Effector memory CD8-positive, alpha-beta T cell (primary cell): ENCODE results near the gene DDX24.

Experiments
- ATAC-seq: fragments of 150-1000 bp; cut with Tn5 transposase; replicated peaks from 2 replicates; pipeline ENCODE4 v1.10.0; 2021; ENCODE audit warnings: mild to moderate bottlenecking, moderate library complexity
- DNase-seq, 3 experiments: peaks; one replicate each; pipeline ENCODE4 v3.0.0; 2021
- H3K27ac Mint-ChIP-seq, 2 donors: one replicate each; pipeline ENCODE4 v1.8.0; 2022; ENCODE audit warnings: mild to moderate bottlenecking in 2 of 2, mixed read lengths in 2 of 2, moderate library complexity in 2 of 2
- H3K27me3 Mint-ChIP-seq, 2 donors: one replicate each; pipeline ENCODE4 v1.8.0; 2022; ENCODE audit warnings: mixed read lengths in 2 of 2
- H3K36me3 Mint-ChIP-seq: one replicate; pipeline ENCODE4 v1.8.0; 2022; ENCODE audit warnings: mild to moderate bottlenecking, moderate library complexity, mixed read lengths; ENCODE audit not compliant: insufficient read depth
- H3K4me1 Mint-ChIP-seq, 2 donors: one replicate each; pipeline ENCODE4 v1.8.0; 2022; ENCODE audit warnings: low read depth in 2 of 2, mixed read lengths in 2 of 2
- H3K4me3 Mint-ChIP-seq, 2 donors: one replicate each; pipeline ENCODE4 v1.8.0; 2022; ENCODE audit warnings: mild to moderate bottlenecking in 2 of 2, mixed read lengths in 2 of 2, moderate library complexity in 2 of 2
- H3K9me3 Mint-ChIP-seq, 2 donors: one replicate each; pipeline ENCODE4 v1.8.0; 2022; ENCODE audit warnings: mixed read lengths in 2 of 2

The DDX24 gene

DNA sequence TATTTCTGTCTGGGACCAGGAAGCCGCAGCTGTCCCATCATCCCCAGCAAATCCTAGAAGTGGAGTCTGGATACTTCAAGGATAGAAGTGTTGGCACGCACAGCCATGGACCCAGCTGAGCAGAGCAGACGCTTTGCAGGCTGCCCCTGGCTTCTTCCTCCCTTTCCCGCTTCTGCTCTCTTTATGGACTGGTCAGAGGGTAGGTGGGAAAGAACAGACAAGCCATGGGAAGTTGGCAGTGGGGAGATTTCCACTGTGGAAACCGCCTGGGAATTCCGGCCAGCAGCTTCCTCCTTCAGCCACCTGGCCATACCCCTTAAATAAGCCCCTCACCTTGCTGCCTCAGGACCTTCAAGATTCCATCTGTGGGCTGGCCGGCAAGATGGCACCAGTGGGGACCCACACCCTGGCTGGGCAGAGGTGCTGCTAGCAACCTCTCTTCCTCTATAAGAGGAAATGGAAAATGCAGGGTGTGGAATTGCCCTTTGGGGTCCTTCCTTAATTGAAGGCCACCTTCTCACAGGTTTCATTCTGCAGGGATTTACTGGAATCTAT is 34.2 kb downstream of the DDX24 start:
- no peaks in the 10 kb centered on the region for H3K9me3 Mint-ChIP-seq
- ATAC-seq (no peak), DNase-seq (no peak)
- peaks cover 100% of the 10 kb centered on the region for H3K36me3 Mint-ChIP-seq
- no peaks in the 10 kb centered on the region for H3K4me1 Mint-ChIP-seq
- H3K4me3 Mint-ChIP-seq = no peak overlapping the region
- H3K27me3 Mint-ChIP-seq = no peaks in the 10 kb centered on the region
- H3K27ac Mint-ChIP-seq = peak overlapping the region in 1 of 2 donors; percentile 62

DNA sequence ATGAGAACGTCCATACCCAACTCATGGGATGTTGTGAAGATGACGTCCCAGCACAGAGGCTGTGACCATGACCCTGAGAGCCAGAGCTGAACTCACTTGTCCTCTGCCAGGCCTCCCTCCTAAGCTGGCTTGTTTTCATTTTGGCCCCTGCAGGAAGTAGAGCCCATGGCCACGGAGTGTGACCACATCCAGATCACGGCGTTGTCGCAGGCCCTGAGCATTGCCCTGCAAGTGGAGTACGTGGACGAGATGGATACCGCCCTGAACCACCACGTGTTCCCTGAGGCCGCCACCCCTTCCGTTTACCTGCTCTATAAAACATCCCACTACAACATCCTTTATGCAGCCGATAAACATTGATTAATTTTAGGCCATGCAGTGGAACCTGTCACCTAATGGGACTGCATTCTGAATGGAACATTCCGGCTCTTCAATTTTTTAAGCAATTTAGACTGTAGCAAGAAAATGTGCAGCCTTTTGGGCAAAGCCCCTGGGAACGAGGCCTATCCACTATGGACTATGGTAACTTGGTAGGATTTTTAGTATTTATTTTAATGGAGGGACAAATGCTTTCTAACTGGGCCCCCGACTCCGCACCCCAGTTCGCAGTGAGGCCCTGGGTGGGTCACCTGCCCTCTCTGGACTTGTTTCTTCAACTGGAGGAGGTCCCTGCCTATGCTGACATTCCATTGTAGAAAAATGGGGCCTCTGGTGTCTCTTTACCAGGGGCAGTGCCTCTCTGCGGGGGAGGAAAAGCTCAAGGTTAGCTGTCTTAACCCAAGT is 35.2 kb downstream of the DDX24 start:
- peak overlapping the region in 1 of 2 donors; percentile 15 for H3K4me3 Mint-ChIP-seq
- peaks cover 0 to 2% of the 10 kb centered on the region in 2 donors for H3K4me1 Mint-ChIP-seq
- peak overlapping the region; percentile 2 to 49 for H3K27ac Mint-ChIP-seq
- peaks cover 96% of the 10 kb centered on the region for H3K36me3 Mint-ChIP-seq
- ATAC-seq (no peak), DNase-seq (no peak)
- no peaks in the 10 kb centered on the region for H3K27me3 Mint-ChIP-seq
- H3K9me3 Mint-ChIP-seq = no peaks in the 10 kb centered on the region

DNA sequence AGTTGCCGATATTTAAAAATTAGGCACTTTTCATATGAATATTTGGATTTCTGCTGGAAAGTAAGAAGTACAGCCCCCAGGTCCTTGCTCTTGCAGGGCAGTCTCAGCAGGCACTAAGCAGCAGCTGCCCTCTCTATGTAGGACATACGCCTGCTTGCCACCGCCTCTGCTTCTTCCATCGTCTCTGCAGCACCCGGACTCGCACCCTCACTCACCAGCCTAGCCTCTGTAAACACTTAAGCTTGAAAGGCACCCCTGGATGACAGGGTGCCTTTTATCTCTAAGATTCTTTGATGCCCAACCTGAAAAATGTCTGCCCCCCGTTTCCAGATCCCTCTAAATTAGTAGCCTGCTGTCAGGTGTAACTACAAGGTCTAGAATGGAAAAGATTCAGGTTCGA is 35.9 kb downstream of the DDX24 start:
- DNase-seq = no peak
- Mint-ChIP-seq H3K4me3 (no peak overlapping the region), H3K9me3 (no peaks in the 10 kb centered on the region), H3K36me3 (peaks cover 96% of the 10 kb centered on the region), H3K4me1 (peaks cover 0 to 2% of the 10 kb centered on the region in 2 donors), H3K27ac (peak overlapping the region; percentile 2 to 88), H3K27me3 (no peaks in the 10 kb centered on the region)
- no peak for ATAC-seq

DNA sequence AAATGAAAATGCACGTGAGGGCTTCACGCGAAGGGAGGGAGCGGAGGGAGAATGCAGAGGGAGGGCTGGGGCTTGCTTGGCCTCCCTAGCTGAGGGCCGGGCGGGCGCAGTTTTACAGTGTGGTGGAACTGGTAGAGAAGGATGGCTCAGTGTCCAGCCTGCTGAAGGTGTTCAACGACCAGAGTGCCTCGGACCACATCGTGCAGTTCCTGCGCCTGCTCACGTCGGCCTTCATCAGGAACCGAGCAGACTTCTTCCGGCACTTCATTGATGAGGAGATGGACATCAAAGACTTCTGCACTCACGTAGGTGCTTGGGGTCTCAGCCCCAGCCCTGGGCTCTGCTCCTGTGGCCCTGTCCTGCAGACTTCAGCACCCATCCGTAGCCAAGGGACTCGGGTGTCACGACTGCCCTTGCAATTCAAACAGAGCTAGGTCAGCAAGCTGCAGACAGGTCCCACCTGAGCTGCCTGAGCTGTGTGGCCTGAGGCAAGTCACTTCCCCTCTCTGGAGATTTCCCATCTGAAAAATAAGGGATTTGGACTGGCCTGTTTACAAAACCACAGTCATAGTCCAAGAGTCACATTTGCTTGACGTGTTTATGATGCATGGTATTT is 36.4 kb downstream of the DDX24 start:
- ATAC-seq = no peak
- H3K27ac Mint-ChIP-seq = peak overlapping the region; percentile 2 to 88
- H3K36me3 Mint-ChIP-seq = peaks cover 96% of the 10 kb centered on the region
- H3K27me3 Mint-ChIP-seq = no peaks in the 10 kb centered on the region
- H3K4me1 Mint-ChIP-seq = peaks cover 0 to 2% of the 10 kb centered on the region in 2 donors
- DNase-seq = no peak
- no peak overlapping the region for H3K4me3 Mint-ChIP-seq
- no peaks in the 10 kb centered on the region for H3K9me3 Mint-ChIP-seq

DNA sequence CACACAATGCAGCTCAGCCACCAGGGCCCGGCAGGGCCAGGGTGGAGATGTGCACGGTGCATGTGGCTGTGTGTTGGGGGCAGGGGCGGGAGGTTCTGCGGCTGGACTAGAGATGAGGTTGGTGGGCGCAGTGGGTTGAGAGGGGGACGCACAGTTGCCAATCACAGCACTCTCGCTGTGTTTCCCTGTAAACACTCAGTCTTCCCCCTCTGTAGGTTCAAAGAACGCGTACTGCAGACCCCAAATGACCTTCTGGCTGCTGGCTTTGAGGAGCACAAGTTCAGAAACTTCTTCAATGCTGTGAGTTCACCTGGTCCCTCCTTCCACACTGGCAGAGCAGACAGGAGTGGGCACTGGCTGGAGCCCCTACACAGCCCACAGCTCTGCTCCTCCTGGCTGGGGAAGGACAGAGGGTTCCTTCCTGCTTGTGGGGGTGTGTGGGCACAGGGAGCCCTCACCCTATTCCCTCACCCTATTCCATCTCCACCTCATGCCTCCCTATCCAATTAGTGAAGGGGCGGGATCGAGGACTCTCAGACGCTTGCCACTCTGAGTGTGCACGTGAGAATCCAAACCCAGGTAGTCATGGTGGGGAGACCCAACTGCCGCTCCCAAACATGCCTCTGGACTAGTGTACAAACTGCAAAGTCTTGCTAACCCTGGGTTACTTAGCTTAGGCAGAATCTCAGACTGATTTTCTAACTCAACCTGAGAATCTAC is 37.1 kb downstream of the DDX24 start:
- Mint-ChIP-seq H3K4me3 (peak overlapping the region in 1 of 2 donors; percentile 9), H3K27me3 (no peaks in the 10 kb centered on the region), H3K9me3 (no peaks in the 10 kb centered on the region), H3K27ac (peak overlapping the region; percentile 46 to 88), H3K36me3 (peaks cover 96% of the 10 kb centered on the region), H3K4me1 (peaks cover 0 to 2% of the 10 kb centered on the region in 2 donors)
- no peak for DNase-seq
- no peak for ATAC-seq

DNA sequence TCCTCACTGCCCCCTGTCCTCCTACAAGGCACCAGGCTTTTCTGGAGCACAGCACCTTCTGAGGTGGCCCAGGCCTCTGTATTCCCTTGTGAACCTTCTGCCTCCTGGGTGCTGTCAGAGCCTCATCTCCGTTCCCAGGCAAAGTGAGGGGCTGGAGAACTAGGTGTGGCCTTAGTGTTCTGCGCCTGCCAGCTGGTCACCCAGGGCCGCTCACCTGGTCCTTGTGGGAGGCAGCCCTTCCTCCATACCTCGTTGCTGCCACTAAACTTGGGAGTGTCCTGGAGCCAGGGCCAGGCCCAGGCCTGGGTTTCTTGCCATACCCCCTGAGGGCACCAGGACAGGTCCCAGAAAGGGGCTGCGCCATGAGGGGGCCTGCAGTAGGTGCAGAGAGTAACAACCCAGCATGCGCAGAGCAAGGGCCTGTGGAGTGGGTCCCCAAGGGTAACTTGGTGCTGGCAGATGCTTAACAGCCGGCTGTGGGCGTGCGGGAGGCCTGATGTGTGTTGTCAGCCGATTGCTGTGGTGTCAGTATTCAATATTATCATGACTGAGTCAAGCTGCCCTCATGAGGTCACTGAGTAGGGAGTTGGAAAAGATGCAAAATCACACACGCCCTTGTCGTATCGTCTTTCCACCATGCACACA is 37.8 kb downstream of the DDX24 start:
- no peaks in the 10 kb centered on the region for H3K9me3 Mint-ChIP-seq
- ATAC-seq (no peak), DNase-seq (no peak)
- H3K27ac Mint-ChIP-seq = peak overlapping the region; percentile 46 to 88
- peaks cover 0 to 2% of the 10 kb centered on the region in 2 donors for H3K4me1 Mint-ChIP-seq
- peaks cover 93% of the 10 kb centered on the region for H3K36me3 Mint-ChIP-seq
- no peak overlapping the region for H3K4me3 Mint-ChIP-seq
- no peaks in the 10 kb centered on the region for H3K27me3 Mint-ChIP-seq

DNA sequence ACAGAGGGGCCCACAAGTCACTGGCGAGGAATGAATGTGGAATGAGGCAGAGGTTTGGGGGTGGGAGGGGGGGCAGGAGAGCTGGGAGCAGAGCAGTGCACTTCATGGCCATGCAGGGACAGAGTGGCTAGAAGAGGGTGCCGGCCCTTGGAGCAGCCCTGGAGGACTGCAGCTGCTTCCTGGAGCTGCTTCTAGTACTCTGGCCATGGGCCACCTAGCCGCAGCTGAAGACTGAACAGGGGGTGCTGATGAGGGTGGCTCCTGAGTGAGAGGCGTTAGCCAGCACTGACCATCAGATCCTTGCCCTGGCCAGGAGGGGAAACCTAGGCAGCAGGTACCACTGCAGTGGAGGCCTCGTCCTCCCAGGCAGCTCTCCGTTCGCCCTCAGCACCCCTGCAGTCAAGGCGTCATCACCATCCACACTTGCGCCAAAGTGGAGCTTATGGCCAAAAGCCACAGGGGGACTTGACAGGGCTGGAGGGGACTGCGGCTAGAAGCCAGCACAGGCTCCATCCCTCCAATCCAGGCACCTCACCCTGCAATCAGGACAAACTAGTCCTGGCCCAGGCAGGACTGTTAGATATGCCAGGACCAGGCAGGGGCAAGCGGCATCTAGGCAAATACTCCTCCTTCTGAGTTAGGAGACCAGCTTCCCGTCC is 38.4 kb downstream of the DDX24 start:
- Mint-ChIP-seq H3K27ac (peak overlapping the region in 1 of 2 donors; percentile 88), H3K4me1 (peaks cover 0 to 2% of the 10 kb centered on the region in 2 donors), H3K9me3 (no peaks in the 10 kb centered on the region), H3K36me3 (peaks cover 91% of the 10 kb centered on the region), H3K27me3 (no peaks in the 10 kb centered on the region), H3K4me3 (peak overlapping the region in 1 of 2 donors; percentile 15)
- DNase-seq (no peak), ATAC-seq (no peak)

DNA sequence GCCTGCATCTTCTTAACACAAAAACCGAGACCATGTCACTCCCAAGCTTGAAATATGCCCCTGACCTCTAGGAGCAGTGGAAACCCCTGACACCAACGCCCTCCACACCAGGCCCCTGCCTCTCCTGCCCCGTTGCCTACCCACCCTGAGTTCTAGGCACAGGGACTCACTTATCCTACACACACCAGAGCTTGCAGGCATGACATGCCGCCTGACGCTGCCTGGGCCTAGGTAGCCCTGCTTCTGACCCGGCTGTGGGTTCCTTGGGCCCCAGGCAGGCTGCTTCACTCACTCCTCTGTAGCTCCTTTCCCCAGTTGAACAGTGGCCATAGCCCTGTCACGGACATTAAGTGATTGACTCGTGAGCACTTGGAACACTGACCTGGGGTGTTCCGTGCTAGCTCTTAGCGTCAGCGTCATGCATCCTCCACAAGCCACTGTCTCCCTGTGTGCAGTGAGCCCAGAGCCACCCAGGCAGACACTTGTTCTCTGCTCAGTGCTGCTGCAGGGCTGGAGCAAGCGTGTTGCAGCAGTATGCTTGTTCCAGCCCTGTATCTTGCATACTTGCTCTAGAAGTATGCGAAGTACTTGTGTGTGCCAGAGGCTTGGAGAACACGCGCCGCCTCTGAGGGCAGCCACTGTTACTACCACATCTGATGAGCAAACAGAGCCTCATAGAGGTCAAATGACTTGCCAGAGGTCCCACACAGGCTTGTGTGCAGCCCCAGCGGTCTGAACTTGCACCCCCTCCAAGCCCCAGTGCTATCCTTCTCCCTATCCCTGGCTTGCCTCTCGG is 39.3 kb downstream of the DDX24 start:
- Mint-ChIP-seq H3K27ac (peak overlapping the region in 1 of 2 donors; percentile 88), H3K4me3 (peak overlapping the region in 1 of 2 donors; percentile 39), H3K36me3 (peaks cover 86% of the 10 kb centered on the region), H3K4me1 (peaks cover 1 to 4% of the 10 kb centered on the region in 2 donors), H3K9me3 (no peaks in the 10 kb centered on the region), H3K27me3 (peaks cover 0 to 1% of the 10 kb centered on the region in 2 donors)
- ATAC-seq = peak; percentile 9
- DNase-seq = no peak

DNA sequence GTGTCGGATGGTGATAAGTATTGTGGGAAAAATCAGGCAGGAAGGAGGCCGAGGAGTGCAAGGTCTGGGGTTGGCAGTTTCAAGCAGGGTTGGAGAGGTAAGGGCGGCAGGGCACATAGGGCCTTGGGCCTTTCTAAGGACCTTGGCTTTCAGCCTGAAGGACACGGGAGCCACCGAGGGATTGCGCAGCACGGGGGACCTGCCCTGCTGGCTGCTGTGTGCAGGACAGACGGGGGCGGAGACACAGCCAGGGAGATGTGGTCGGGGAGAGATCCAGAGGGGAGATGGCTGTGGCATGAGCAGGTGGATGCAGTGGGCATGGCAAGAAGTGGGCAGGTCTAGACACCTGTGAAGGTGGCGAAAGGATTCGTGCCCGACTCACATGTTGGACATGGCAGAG is 40.2 kb downstream of the DDX24 start:
- H3K4me1 Mint-ChIP-seq = peaks cover 4 to 7% of the 10 kb centered on the region in 2 donors
- ATAC-seq = no peak
- peak overlapping the region in 1 of 2 donors; percentile 16 for H3K4me3 Mint-ChIP-seq
- H3K27ac Mint-ChIP-seq = peak overlapping the region in 1 of 2 donors; percentile 72
- peaks cover 82% of the 10 kb centered on the region for H3K36me3 Mint-ChIP-seq
- H3K9me3 Mint-ChIP-seq = no peaks in the 10 kb centered on the region
- H3K27me3 Mint-ChIP-seq = peaks cover 0 to 4% of the 10 kb centered on the region in 2 donors
- DNase-seq = no peak

DNA sequence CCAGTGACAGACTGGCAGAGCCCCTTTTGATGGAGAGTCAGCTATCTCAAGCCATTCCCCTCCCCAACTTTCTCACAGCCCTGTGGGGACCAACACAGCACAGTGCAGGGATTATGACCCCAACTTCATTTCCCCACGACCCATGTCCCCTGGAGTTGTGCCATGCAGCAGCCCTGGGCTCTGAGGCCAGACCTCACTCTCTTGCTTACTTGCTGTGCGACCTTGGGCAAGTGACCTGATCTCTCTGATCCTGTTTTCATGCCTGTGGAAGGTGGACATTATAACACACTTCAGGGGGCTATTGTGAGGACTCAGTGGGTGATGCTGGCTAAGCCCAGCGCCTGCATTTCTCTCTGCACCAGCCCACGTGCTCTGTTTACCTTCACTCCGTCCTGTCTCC is 40.8 kb downstream of the DDX24 start:
- no peaks in the 10 kb centered on the region for H3K9me3 Mint-ChIP-seq
- peaks cover 77% of the 10 kb centered on the region for H3K36me3 Mint-ChIP-seq

DNA sequence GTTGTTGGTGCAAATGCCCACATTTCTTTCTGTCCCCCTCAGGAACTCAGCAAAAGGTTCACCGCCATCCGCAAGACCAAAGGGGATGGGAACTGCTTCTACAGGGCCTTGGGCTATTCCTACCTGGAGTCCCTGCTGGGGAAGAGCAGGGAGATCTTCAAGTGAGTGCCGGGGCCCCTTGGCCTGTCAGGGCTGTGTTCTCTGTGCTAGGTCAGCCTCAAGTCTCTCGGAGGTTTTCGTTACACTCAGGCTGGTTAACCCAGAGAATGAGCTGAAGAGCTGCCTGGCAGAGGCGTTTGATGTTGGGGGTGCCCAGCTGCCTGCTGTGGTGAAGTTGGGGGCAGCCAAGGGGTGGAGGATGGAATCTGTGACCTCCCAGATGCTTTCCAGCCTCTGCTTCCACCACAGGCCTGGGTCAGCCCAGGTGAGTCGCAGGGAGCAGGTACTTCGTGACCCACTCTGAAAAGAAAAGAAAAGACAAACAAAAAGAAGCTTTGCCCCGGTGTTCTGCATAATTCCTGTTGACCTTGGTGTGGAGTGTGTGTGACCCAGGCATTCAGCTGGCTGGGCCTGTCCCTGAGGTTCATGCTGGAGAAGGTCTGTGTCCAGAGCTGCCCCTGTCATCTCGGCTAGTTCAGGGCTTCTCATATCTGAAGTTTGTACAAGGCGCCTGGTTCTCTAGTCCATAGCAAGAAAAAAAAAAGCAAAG is 41.9 kb downstream of the DDX24 start:
- Mint-ChIP-seq H3K4me1 (peaks cover 4 to 7% of the 10 kb centered on the region in 2 donors), H3K4me3 (no peak overlapping the region), H3K27ac (peak overlapping the region in 1 of 2 donors; percentile 49), H3K36me3 (peaks cover 65% of the 10 kb centered on the region), H3K9me3 (no peaks in the 10 kb centered on the region), H3K27me3 (peaks cover 0 to 4% of the 10 kb centered on the region in 2 donors)
- DNase-seq (no peak), ATAC-seq (no peak)

More for the DNA sequence above, 40.8 kb downstream of the DDX24 start:
- peaks cover 4 to 7% of the 10 kb centered on the region in 2 donors for H3K4me1 Mint-ChIP-seq
- no peak for DNase-seq
- no peak overlapping the region for H3K4me3 Mint-ChIP-seq
- peak overlapping the region in 1 of 2 donors; percentile 72 for H3K27ac Mint-ChIP-seq
- H3K27me3 Mint-ChIP-seq = peaks cover 0 to 4% of the 10 kb centered on the region in 2 donors
- no peak for ATAC-seq
